Measurements from ENCODE around the gene STUB1.
A peak's percentile ranks its signal among the peaks of the same experiment; 100 is the strongest.

DNA sequence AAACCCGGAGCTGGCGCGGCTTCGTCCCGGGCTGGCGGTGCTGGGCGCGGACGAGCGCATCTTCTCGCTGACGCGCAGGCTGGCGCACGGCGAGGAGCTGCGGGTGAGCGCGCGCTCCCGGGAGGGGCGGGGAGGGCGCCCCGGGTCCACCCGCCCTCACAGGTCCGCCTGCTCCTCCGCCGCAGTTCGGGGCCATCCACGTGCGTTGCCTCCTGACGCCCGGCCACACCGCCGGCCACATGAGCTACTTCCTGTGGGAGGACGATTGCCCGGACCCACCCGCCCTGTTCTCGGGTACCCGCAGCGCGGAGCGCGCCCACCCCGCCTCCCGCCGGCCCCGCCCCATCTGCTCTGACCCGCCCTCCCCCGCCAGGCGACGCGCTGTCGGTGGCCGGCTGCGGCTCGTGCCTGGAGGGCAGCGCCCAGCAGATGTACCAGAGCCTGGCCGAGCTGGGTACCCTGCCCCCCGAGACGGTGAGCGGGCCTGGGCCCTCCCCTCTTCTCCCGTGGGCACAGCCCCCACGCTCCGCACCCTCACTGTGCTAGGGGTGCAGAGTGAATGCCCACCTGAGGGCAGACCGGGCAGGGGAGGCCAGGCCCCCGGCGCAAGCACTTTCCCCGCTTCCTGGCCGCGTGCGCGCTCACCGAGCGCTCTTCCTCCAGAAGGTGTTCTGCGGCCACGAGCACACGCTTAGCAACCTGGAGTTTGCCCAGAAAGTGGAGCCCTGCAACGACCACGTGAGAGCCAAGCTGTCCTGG is 48.1 kb downstream of the STUB1 start:
- TF ChIP-seq CTCF (IDR thresholded peaks at IDR 0.05; ENCODE audit: extremely low read depth in 1 of 2, insufficient read depth in 1 of 2, low read depth in 1 of 2, low read length in 2 of 2), result no peak
- peak; percentile 39 for TF ChIP-seq POLR2AphosphoS5 (IDR thresholded peaks at IDR 0.05; ENCODE audit: insufficient read depth, low read depth, low read length)
- TF ChIP-seq, protein P1, sequence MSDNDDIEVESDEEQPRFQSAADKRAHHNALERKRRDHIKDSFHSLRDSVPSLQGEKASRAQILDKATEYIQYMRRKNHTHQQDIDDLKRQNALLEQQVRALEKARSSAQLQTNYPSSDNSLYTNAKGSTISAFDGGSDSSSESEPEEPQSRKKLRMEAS (IDR thresholded peaks at IDR 0.05; ENCODE audit: insufficient read depth, insufficient read length), result peak; percentile 68
- TF ChIP-seq POLR2A (IDR thresholded peaks at IDR 0.05; ENCODE audit: low read depth, low read length), result peak; percentile 17
- no peak for TF ChIP-seq EZH2 (IDR thresholded peaks at IDR 0.05; ENCODE audit: borderline replicate concordance, low read depth, low read length, severe bottlenecking)
- no peak for TF ChIP-seq JUN (IDR thresholded peaks at IDR 0.05; ENCODE audit: borderline replicate concordance, insufficient read depth, insufficient read length, low read depth)
- peak; percentile 46 for TF ChIP-seq MYC (IDR thresholded peaks at IDR 0.05; ENCODE audit: low read depth, low read length)
- no peak for TF ChIP-seq GATA2 (IDR thresholded peaks at IDR 0.05; ENCODE audit: insufficient read depth, insufficient read length, low read depth, low read length)
- no peak for TF ChIP-seq FOS (IDR thresholded peaks at IDR 0.05; ENCODE audit: borderline replicate concordance, insufficient read depth, low read length)

Data from endothelial cell of umbilical vein (primary cell).